Gastroesophageal sphincter (tissue), 3 donors: ENCODE measurements around the gene SARS1.

ENCODE experiments used
- EP300 ChIP-seq: sonication (generic); formaldehyde crosslinking; IDR thresholded peaks from one replicate; pipeline ENCODE4 v1.6.1; 2017; ENCODE audit warnings: antibody characterized with exemption, mild to moderate bottlenecking
- POLR2A ChIP-seq, 2 donors: fragments of 450-650 bp; IDR thresholded peaks; one replicate each; pipeline ENCODE4 v1.6.1; 2017; ENCODE audit warnings: antibody characterized with exemption in 2 of 2, mild to moderate bottlenecking in 2 of 2, moderate library complexity in 1 of 2
- TF ChIP-seq, protein P1 (sequence below), 4 experiments: fragments of 200-600 bp in 2 of 4; fragments of 450-650 bp in 2 of 4; sonication (generic) in 1 of 4; IDR thresholded peaks; one replicate each; pipeline ENCODE4 v1.5.1; 2017 to 2019; ENCODE audit warnings: antibody characterized with exemption in 4 of 4, mild to moderate bottlenecking in 2 of 4, moderate library complexity in 2 of 4

DNA sequence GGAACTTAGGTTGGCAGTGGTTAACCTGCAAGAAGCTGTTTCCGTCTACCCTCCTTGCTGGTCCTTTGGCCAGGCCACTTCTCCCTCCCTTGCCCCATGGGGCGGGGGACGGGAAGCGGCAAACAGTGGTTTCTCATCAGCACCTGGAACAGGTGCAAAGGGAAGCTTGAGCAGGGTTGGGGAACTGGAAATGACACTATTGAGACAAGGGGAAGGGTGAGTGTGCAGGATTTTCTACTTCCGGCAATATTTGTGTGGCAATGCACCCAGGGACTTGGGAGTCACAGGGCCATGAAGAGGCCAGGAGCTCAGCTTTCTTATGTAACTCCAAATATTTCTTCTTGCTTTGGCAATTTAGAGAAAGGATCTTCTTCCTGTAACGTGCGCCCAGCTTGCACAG, 29.0 kb upstream of the SARS1 start:
- TF ChIP-seq POLR2A (IDR thresholded peaks at IDR 0.05): no peak
- TF ChIP-seq EP300: no peak
- TF ChIP-seq, protein P1, sequence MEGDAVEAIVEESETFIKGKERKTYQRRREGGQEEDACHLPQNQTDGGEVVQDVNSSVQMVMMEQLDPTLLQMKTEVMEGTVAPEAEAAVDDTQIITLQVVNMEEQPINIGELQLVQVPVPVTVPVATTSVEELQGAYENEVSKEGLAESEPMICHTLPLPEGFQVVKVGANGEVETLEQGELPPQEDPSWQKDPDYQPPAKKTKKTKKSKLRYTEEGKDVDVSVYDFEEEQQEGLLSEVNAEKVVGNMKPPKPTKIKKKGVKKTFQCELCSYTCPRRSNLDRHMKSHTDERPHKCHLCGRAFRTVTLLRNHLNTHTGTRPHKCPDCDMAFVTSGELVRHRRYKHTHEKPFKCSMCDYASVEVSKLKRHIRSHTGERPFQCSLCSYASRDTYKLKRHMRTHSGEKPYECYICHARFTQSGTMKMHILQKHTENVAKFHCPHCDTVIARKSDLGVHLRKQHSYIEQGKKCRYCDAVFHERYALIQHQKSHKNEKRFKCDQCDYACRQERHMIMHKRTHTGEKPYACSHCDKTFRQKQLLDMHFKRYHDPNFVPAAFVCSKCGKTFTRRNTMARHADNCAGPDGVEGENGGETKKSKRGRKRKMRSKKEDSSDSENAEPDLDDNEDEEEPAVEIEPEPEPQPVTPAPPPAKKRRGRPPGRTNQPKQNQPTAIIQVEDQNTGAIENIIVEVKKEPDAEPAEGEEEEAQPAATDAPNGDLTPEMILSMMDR (IDR thresholded peaks at IDR 0.05): no peak
